Measurements from ENCODE around the gene MAGEF1. TPM values are rescaled to one million over a fixed set of nuclear protein-coding genes. Genes with fewer than 3 reads are reported as not detected.
A peak's percentile ranks its signal among the peaks of the same experiment; 100 is the strongest.

Gene MAGEF1
- polyA plus RNA-seq, 3 donors, result 85.7 to 100 (median 91.1) TPM

DNA sequence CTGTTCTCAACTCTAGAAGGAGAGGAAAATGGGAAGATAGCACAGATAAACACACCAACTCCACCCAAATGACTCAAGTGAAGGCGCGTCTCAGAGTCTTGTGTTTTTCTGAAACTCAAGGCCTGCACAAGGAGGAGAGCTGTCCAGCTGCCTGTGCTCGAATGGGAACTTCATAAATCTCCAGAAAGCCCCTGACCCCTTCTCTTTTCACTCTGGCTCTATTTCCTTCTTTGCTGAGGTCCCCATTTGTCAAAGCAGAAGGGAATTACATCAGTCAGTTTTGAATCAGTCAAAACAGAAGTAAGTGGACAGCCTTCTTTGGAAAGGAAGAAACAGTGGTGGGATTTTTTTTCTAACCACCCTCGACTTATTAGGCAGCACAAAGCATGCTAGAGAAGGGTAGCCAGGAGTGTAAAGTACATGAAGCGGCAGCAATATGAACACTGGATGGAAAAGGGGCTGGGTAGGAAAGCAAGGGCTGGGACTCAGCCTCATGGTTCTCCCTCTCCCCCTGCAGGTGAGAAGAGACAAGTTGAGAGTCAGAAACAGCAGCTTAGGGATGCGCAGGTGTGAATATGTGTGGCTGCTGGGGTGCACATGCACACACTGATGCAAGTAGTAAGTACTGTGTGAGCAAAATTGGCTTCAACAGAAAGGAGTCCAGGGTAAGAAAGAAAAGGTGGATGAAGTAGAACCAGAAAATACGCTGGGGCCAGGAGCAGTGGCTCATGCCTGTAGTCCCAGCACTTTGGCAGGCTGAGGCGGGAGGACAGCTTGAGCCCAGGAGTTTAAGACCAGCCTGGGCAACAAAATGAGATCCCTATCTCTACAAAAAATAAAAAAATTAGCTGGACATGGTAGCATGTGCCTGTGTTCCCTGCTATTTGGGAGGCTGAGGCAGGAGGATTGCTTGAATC lies 36.6 kb upstream of the MAGEF1 start:
- no peak for DNase-seq

DNA sequence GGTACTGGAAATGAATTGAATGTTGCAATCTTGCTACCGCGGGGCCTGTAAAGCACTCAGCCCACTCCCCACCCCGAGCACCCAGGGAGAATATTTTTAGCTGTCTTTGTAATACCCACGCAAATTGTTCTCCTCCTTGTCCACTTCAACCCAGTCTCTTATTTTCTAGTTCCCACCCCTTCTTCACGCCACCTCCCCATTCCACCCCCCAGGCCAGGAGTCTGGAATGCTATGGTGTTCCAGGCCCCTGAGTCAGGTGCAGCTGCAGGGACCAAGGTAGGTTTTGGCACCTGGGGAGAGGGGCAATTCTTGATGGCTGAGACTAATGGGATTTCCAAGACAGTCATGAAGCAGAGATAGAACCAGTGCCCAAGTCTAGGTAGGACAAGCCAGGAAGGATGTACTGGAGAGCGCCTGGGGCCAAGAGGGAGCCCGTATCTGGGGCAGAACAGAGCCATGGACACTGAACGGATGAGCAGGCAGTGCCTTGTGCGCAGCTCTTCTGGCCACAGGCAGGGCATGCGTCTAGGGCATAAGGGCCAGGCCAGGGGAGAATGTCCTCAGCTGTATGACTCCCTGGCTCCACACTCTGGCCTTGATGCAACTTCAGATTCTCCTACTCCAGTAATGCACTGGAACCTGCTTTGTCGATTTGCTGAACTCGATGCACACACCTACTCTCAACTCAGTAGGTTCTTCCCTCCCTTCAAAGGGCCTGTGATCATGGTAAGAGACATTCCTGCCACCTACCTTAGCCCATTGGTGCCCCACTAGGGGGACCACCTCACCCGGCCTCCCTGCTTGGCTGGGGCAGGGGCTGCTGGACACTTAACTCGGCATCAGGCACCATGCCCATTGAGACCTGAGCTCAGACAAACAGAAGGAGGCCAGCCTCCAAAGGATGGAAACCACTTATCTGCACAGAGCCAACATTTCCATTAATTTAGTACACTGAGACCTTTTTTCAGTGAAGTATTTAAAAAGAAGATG lies 34.6 kb upstream of the MAGEF1 start:
- no peak for DNase-seq

DNA sequence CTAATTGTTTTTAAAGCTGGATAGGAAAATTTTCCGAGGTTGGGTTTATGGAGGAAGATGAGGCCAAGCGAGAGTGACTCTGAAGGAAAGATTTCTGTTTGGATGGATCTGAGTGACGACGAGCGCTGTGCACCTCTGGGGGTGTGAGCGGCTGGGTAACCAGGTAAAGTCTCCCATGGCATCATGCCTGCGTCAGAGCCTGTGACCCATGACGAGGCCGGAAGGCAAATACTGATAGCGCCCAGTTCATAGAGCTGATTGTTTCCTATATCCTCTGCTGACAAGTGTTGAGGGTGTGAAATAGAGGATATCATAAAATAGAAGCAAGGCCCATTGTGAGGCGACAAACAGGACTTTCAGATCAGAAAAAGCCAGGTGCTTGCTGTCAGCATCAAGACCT lies 33.7 kb upstream of the MAGEF1 start:
- DNase-seq, result no peak

DNA sequence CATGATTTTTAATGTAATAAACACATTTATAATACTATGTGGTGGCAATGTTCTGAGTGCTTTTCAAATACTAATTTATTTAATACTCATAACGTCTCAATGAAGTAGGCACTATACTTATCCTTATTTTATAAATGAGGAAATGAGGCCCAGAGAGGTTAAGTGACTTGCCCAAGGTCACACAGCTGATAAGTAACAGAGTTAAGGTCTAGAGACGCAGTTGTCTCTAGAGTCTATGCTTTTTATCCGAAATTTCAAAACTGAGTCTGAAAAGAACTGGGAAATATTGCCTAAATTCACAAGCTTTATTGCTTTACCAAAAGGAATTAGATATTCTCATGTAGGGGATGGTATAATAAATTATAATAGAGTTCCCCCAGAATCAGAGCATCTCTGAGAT lies 31.4 kb upstream of the MAGEF1 start:
- DNase-seq, result no peak

DNA sequence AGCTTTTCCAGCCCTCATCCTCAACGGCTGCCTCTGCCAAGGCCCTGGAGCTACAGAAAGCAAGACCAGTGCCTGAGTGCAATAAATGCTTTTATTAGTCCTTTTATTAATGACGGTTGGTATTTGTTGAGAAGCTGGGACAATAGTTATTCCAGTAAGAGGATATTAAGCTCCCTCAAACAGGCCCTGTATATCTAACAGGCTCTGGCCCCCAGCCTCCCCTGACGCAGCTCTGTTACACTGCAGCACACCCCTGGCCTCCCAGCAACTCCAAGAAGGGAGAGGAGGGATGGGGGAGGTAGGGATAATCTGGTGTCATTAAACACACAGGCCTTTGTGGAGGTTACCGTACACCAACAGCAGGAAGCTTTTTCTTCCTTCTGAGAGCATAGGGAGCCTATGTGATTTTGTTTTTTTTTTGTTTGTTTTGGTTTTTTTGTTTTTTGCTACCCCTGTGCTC lies 30.8 kb upstream of the MAGEF1 start:
- peak; percentile 66 for DNase-seq

DNA sequence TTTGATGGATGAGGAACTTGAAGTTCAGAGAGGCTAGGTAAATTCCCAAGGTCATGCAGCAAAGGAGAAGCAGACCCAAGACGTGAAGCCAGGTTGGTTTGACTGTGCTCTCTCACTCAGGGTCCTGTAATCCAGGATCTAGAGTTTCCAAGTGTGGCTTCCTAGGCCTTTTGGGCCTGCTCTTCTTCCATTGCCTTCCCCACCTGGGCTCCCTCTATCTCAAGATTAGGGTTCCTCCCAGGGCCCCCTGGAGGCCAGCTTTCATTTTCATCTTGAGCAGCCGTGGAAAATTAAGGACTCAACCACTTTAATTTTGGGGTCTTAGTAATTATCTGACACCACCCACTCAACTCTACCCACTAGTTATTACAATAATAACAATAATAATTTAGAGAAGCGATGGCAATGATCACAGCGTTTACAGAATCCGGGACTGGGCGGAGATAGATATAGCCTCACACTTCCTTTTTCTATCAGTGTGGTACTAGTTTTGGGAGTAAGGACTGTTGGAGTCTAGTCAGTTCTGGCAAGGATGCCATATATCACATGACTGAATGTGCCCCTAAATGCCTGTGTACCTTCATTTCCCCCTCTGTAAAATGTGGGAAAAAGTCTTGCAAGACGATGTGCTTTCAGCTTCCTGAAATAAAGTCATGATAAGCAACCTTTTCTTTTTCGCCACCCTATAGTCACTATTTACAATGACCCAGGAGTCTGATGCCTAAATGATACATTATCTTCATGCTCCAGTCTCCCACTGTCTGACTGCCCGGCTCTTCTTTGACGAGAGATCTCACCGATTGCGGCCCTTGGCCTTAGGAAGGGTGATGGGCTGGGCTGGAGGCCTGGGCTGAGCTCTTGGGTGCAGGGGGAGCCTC lies 30.2 kb upstream of the MAGEF1 start:
- DNase-seq, result no peak

DNA sequence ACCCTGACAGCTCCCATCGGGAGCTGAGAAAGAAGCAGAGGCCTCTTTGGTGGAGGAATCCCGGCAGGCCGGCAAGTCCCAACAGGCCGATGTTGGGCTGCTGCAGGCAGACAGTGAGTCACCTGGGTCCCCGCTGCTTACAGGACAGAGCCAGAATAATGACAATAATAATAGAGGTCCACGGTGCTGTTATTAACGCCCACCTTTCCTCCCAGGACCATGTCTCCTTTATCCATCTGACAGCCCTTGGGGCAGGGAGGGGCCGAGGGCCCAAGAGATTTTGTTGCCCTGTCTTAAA lies 29.3 kb upstream of the MAGEF1 start:
- no peak for DNase-seq

DNA sequence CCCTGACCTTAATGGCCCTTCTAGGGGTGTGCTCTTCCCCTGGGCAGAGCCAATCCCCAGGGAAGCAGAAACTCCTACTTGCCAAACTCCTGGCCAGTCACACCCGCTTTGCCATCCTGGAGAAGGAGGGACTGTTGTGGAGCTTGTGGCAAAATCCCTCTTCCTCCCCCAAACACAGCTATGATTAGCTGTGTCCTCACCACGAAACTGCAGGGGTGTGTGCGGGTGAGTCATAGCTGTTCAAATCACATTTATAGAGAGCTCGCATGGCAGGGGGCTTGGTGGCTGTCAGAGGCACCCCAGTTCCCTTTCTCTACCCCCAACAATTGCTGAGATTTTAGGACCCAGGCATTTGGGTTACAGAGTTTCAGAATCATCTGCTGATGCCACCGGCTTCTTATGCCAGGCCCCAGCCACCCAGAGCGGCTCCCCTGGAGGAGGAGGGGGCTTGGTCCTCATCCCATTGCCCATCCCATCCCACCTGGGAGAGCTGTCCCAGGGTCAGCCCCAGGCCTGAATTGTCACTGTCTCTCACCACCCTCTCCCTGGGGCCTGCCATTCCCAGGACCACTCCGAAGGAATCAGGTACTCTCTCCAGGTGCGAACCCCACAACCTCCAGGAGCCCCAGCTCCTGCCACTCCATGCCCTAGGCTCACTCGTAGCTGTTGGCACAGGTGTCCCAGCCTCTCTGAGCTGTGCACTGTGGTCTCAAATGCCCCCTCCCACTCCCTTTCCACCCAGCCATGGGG lies 28.8 kb upstream of the MAGEF1 start:
- DNase-seq, result no peak

DNA sequence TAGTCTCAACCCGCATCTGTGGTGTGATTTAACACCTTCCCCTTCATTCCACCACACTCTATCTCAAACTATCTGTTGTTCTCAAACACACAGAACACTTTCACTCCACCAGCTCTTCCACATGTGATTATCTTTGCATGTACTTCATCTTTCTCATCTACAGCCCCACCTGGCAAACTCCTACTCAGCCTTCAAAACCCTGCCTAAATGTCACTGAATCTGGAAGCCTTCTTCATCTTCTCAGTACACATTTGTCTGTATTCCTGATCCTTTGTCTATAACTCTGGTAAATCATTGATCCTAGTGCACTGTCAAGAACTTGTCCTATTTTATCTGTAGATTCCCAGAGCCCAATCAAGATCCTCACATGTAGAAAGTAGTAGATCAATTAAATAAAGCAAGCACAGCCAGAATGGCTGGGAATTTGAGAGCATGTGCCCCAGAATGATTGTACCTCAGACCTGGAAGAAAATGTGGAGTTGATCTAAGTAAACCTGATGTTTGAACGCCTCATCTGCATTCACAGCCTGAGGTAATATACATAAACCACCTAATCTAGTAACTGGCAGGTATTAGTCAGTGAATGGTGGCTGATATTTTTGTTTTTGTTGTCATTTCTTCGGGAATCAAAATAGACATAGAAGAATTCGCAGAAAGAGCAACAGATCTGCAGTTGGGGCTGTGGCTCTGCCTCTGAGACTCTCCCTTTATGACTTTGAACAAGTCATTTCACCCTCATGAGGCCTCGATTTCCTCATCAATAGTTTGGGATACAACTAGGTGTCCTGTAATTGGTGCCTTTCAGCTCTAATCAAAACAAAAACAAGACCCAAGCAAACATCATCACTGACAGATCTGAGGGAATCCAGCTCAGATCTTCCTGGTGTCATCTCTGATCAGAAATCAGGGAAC lies 28.0 kb upstream of the MAGEF1 start:
- no peak for DNase-seq

DNA sequence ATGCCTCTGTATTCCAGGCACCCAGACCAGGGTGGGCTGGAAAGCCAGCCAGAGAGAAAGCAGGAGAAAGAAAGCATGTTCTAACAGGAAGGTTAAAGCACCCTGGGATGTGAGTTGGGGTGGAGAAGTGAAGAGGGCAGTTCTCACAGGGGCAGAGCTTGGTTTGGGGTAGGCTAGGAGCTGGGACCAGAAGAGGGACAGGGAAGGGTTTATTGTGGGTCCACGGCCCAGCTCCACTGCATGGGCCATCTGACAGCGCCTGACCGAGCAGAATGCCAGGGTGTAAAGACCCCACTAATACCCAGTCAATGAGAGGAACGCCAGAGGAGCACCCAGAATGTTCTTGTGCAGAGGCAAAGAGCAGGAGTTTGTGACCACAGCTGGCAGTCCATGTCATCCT lies 27.1 kb upstream of the MAGEF1 start:
- no peak for DNase-seq

DNA sequence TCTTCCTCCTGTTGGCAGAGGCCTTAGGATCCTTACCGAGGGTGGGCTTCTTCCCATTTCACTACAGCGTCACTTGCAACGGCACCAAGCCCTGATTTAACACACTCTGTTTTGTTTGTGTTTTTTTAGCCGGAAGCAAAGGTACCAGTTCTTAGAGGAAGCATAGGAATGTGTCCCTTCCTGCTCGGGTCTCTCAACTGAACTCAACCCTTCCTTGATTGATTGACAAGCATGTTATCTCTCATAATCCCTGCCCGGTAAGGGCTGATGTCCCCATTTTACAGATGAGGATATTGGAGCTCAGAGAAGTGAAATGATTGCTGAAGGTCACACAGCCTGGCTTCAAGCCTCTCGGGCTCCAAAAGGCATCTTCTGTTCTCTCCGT lies 26.6 kb upstream of the MAGEF1 start:
- DNase-seq, result no peak

DNA sequence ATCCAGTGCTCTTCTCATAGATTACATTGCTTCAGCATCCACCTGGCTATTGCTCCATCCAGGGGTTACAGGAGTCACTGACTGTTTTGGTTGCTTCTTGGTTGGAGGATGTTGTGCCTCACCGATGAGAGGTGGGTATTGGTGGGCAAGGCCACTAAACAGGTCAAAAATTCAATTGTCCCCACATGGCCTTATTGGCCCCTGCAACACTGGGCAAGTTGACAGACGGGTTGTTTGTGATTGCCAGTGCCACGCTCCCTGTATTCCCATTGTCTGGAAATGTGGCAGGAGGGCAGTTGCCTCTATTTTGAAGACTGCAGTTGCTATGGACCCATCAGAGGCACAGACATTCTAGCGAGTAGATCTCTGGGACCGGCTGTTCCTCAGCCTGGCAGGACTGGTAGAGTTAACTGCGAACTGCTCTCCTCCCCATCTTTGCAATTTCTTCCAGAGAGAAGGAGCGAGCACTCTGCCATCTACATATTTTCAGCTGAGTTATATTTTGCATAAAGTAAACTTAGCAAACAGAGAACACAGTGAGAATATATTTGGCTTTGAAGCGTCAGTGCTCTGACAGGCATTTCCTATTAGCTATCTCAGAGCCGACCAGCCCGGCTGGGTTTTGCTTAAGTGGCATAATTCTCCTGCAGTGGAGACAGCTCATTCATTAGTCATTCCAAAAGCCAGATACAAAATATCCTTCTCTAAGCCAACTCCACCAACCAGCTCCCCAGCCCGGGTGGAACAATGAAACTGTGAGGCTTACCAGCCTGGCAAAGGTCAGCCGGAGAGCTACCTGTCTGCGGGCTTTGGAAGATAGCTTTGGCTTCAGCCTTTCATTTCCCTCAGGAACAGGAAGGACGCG lies 26.0 kb upstream of the MAGEF1 start:
- no peak for DNase-seq

DNA sequence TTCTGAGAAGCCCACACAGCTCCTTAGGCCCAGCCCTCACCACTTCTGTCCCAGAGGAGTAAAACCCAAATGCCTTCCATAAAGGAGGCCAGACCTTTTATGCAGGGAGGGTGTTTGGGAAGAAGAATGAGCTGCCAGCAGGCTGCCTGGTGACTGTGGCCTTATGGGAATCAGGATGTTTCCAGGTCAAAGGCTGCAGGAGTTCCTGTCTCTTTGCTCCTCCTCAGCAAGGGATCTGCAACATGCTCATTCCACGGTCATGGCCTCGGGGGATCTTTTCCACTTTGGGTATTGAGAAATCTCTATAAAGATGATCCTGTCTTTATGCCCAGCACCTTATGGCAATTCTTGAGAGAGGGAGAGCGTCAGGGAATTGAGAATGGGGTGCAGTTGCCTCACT lies 25.2 kb upstream of the MAGEF1 start:
- DNase-seq, result no peak

DNA sequence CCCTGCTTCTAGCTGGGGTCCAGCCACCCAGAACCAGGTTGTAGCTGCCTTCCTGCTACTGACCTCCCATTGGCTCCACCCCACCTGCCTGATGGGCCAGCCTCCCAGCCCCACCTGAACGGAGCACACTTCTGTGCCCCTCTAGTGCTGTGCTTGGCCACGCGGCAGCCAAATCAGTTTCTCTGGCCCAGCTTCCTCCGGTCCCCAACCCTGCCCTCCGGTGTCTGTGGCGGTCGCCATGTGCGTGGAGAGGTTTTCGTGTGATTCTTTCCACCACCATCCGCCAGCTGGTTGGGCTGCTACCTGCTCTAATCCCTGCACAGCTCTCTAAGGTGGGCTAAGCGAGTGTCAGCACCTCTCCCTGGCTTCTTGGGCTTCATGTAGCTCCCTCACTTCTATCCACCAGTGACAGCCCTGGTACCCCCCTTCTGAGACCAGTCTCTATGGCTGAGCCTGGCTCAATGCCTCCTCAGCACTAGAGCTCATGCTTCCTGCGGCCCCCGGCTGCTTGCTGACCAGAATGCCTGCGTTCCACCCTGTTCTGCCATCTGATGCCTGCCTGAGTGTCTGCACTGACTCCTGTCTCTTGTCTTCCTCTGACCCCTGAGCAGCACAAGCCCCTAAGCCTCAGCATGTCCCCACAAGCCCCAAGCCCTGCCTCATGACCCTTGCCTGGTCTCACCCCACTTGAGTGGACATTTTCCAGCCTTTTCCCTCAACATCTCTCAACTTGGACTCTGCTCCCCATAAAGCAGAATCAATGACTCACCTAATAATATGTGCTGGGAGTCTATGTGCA lies 23.2 kb upstream of the MAGEF1 start:
- no peak for DNase-seq

DNA sequence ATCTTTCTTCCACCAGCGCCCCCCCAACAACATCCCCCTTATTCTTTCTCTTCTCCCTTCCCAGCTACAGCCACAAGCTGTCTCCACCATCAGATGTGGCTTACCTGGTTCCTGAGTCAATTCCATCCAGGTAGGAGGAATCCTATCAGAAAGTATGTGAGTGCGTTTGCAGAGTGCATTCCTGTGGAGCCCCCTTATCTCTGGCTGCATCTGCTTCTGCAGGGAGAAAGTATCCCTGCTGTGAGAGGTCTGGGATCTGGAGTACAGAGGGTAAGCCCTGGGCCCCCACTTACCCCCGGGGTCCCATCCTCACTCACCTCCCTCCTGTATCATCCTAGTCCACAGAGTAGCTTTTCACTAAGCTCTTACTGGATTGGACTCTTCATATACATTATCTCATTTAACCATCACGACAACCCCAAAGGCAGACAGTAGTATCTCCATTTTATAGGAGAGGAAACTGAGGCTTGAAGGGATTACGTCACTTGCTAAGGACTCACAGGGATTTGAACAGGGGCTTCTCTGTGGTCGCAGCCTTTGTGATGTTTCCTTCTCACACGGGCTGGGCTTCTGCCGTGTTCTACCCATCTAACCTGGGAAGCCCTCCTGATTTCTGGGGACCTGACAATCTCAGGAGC lies 22.2 kb upstream of the MAGEF1 start:
- no peak for DNase-seq

DNA sequence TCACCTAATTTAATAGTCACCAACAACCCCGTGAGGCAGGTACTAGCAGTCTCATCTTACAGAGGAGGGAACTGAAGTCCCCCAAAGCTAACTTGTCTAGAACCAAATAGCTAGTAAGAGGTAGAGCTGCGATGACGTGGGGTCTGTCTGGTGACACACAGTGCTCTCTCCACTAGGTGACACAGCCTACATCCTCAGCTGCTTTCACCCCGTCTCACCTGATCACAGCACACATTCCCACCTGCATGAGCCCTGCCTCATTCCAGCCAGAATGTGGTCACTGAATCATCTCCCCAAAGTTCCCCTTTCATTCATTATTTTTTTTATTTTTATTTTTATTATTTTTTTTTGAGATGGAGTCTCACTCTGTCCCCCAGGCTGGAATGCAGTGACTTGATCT lies 21.3 kb upstream of the MAGEF1 start:
- no peak for DNase-seq

DNA sequence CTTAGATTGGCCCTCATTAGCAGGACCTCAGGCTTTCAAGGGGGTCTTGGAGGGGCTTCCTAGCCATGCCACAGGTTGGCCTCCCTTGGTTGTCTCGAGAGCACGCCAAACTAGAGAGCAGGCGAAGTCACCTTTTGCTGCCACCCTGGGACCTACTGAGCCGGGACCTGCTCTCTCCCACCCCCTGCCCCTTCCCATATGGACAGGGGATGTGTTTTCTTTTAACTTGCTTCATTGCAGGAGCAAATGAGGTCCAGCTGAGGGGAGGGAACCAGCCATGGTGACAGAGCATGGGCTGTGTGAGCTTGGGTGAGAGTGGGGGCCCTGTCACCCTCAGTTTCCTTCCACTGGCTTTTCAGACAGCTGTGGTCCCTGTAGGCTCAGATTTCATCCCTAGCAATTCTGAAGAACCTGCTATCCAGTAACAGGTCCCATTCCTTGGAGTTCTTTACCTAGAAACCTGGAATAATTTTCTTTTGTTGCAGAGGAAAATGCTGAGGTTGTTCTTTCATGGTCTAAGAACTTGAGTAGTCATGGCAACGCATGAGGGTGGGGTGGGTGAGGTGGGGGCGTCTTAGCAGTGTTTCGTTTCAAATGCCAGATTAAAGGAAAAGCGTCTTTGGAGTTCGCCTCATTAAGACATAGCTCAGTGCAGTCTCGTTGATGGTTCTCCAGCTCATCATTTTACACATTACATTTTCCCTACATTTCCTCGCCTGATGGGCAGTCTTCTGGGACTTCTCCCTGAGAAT lies 20.1 kb upstream of the MAGEF1 start:
- no peak for DNase-seq
